ENCODE measurements around the gene CD244.

DNA sequence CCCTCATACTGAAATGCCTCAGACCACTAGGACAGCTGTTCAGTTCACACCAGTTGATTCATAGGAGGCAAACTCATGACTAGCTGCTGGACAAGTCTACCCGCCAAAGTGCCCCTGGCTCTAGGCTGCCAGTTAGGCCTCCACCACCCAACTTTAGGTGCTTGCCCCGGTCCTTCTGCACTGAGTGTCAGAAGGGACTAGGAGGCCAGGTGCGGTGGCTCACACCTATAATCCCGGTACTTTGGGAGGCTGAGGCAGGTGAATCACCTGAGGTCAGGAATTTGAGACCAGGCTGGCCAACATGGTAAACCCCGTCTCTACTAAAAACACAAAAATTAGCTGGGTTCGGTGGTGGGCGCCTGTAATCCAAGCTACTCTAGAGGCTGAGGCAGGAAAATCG is 47.8 kb downstream of the CD244 start:
- TF ChIP-seq, protein P1, sequence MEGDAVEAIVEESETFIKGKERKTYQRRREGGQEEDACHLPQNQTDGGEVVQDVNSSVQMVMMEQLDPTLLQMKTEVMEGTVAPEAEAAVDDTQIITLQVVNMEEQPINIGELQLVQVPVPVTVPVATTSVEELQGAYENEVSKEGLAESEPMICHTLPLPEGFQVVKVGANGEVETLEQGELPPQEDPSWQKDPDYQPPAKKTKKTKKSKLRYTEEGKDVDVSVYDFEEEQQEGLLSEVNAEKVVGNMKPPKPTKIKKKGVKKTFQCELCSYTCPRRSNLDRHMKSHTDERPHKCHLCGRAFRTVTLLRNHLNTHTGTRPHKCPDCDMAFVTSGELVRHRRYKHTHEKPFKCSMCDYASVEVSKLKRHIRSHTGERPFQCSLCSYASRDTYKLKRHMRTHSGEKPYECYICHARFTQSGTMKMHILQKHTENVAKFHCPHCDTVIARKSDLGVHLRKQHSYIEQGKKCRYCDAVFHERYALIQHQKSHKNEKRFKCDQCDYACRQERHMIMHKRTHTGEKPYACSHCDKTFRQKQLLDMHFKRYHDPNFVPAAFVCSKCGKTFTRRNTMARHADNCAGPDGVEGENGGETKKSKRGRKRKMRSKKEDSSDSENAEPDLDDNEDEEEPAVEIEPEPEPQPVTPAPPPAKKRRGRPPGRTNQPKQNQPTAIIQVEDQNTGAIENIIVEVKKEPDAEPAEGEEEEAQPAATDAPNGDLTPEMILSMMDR (IDR thresholded peaks at IDR 0.05): no peak
- no peak for TF ChIP-seq POLR2A (IDR thresholded peaks at IDR 0.05)
